Peyer's patch (tissue), 4 donors: ENCODE data around the gene ELMO1. TPM values are rescaled to one million over a fixed set of nuclear protein-coding genes. Genes with fewer than 3 reads are reported as not detected.

Experiments
- DNase-seq, 3 donors: peaks; one replicate each; pipeline ENCODE4 v3.0.0-alpha.2; 2017 to 2019
- H3K27ac ChIP-seq, 4 donors: fragments of 200-600 bp; sonication (generic); one replicate each; pipeline ENCODE4 v1.5.1; 2016 to 2019
- H3K27me3 ChIP-seq, 2 donors: fragments of 200-600 bp; sonication (generic); one replicate each; pipeline ENCODE4 v1.5.1; 2019
- H3K36me3 ChIP-seq, 3 donors: fragments of 200-600 bp; sonication (generic); one replicate each; pipeline ENCODE4 v1.5.1; 2016 to 2019
- H3K4me1 ChIP-seq, 4 donors: fragments of 200-600 bp; sonication (generic); one replicate each; pipeline ENCODE4 v1.5.1; 2016 to 2019
- H3K4me3 ChIP-seq, 4 donors: fragments of 200-600 bp; sonication (generic); 1 replicate in 3 of 4; 2 replicates in 1 of 4; pipeline ENCODE4 v1.5.1; 2016 to 2019; ENCODE audit warnings: mild to moderate bottlenecking in 1 of 4
- H3K9me3 ChIP-seq, 4 donors: fragments of 200-600 bp; sonication (generic); one replicate each; pipeline ENCODE4 v1.5.1; 2016 to 2019; ENCODE audit warnings: mild to moderate bottlenecking in 1 of 4
- POLR2A ChIP-seq, 2 donors: fragments of 450-650 bp; IDR thresholded peaks; one replicate each; pipeline ENCODE4 v1.5.1; 2017; ENCODE audit warnings: antibody characterized with exemption in 2 of 2, mild to moderate bottlenecking in 2 of 2, moderate library complexity in 2 of 2
- total RNA-seq, 4 donors: library from RNA; depleted of rRNA; stranded (reverse); fragments of >200 nt; gene quantifications; one replicate each; pipeline ENCODE4 v1.1.0, GENCODE V29; 2016
- TF ChIP-seq, protein P1 (sequence below), 6 experiments: fragments of 450-650 bp in 4 of 6; fragments of 200-600 bp in 2 of 6; sonication (generic) in 1 of 6; IDR thresholded peaks; one replicate each; pipeline ENCODE4 v1.5.1; 2017 to 2019; ENCODE audit warnings: antibody characterized with exemption in 6 of 6, mild to moderate bottlenecking in 3 of 6, moderate library complexity in 1 of 6

The ELMO1 gene
- total RNA-seq, 4 donors from 2014 or later, result 43.1 to 381 (median 72.2) TPM

DNA sequence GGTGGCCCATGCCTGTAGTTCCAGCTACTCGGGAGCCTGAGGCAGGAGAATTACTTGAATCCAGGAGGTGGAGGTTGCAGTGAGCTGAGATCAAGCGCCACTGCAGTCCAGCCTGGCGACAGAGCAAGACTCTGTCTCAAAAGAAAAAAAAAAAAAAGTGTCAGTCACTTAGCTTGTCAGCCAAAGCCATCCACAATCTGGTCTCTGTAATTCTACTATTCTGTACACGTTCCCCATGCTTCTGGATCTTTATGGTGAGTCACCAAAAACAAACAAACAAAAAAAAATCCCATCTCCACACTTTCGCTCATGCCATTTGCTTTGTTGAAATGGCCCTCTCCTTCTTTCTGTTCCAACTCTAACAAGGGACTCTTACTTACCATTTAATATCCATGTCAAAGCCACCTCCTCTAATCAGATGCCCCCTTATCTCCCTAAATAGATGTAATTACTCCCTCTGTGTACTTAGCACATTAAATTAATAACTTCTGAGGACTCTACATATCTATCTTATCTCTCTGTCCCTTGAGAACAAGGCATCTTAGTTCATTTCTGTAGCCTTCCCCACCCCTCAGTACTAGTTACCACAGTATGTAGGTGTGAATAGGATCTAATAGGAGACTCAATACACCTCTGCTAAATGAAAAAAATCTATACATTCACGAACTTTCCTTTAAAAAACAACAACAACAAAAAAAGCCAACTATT lies 128.4 kb downstream of the ELMO1 start:
- Histone ChIP-seq H3K4me1 (no peaks in the 10 kb centered on the region), H3K9me3 (no peaks in the 10 kb centered on the region)
- TF ChIP-seq, protein P1, sequence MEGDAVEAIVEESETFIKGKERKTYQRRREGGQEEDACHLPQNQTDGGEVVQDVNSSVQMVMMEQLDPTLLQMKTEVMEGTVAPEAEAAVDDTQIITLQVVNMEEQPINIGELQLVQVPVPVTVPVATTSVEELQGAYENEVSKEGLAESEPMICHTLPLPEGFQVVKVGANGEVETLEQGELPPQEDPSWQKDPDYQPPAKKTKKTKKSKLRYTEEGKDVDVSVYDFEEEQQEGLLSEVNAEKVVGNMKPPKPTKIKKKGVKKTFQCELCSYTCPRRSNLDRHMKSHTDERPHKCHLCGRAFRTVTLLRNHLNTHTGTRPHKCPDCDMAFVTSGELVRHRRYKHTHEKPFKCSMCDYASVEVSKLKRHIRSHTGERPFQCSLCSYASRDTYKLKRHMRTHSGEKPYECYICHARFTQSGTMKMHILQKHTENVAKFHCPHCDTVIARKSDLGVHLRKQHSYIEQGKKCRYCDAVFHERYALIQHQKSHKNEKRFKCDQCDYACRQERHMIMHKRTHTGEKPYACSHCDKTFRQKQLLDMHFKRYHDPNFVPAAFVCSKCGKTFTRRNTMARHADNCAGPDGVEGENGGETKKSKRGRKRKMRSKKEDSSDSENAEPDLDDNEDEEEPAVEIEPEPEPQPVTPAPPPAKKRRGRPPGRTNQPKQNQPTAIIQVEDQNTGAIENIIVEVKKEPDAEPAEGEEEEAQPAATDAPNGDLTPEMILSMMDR (IDR thresholded peaks at IDR 0.05), result no peak
- no peak for TF ChIP-seq POLR2A (IDR thresholded peaks at IDR 0.05)

DNA sequence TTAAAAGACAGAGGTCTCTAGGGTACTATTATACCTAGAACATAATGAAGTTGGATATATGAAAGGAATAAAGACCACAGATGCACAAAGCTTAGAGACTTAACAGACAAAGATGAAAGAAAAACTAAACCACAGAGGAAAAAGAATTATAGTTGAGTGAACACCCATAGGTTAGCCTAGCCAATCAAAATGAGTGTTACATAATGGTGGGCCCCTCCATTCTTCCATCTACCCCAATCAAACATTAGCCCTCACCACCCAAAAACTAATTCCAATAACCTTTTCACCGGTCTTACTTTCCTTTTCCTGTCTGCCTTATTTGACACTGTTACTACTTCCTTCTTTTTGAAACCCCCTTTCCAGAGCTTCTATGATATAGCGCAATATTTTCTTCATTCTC lies 130.1 kb downstream of the ELMO1 start:
- no peaks in the 10 kb centered on the region for H3K4me1 ChIP-seq
- H3K27me3 ChIP-seq, result no peaks in the 10 kb centered on the region
- no peaks in the 10 kb centered on the region for H3K36me3 ChIP-seq
- no peaks in the 10 kb centered on the region for H3K9me3 ChIP-seq
- H3K27ac ChIP-seq, result no peak overlapping the region
- no peak overlapping the region for H3K4me3 ChIP-seq
- no peak for DNase-seq
- TF ChIP-seq POLR2A (IDR thresholded peaks at IDR 0.05), result no peak
- TF ChIP-seq, protein P1 (IDR thresholded peaks at IDR 0.05), result no peak

More for the DNA sequence above, 128.4 kb downstream of the ELMO1 start:
- no peak for DNase-seq
- Histone ChIP-seq H3K27ac (no peak overlapping the region), H3K36me3 (no peaks in the 10 kb centered on the region), H3K27me3 (no peaks in the 10 kb centered on the region), H3K4me3 (no peak overlapping the region)

DNA sequence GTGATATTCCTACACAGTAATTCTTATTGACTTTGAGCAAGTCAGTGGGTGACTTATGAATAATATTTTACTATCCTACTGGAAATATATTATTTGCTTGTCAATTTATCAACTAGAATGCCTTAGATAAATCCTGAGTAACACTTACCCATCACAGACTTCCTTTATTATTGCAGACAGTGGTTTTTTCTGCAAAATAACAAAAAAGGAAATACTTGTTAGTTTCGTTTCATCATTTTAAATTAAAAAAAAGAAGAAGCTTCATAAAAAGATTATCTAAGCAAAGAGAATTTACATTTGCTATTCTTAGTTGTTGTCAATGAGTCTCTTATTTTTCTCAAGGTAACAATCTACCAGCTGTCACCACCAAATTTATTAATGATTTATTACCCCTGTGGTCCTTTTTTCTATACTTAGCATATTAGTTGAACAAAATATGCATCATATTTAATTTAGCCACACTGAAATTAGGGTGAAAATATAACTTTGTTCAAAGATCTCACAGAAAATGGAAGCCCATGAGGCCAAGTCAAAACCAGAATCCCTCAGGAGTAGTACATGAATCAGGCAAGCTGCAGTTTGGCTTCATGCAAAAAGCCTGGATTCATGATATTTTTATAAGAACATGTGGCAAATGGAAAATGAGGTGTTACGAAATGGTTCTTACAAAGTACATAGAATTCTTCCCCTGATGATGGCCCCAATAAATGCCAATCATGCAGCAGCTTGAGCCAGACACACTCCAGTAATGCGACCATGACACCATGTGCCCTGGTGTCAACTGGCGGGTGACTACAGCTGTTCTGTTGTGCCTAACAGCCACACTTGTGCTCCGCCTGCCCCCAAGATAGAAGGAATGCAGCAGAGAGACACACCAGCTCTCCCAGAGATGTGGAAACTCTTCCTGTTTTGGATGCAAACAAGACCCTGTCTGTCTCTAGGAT lies 132.6 kb downstream of the ELMO1 start:
- Histone ChIP-seq H3K36me3 (no peaks in the 10 kb centered on the region), H3K27me3 (no peaks in the 10 kb centered on the region), H3K4me3 (no peak overlapping the region), H3K9me3 (no peaks in the 10 kb centered on the region), H3K4me1 (no peaks in the 10 kb centered on the region), H3K27ac (peak overlapping the region in 1 of 4 donors; percentile 26)
- DNase-seq, result no peak
- no peak for TF ChIP-seq POLR2A (IDR thresholded peaks at IDR 0.05)
- TF ChIP-seq, protein P1 (IDR thresholded peaks at IDR 0.05), result no peak

DNA sequence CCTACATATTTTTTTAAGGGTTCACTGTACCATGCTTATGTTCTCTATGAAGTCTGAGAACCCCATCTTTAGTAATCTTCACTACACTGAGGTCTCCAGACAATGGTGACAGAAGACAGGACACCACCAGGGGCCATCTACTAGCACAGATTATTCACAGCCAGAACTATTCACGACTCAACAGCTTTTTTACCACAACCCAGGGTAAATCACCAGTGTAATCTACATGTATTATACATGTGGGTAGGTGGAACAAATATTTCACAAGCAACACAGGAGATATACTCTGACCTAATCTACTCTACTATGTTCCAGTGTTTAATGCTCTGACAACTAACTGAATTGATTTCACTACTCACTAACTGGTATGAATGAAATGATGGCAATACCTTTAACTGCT lies 136.1 kb downstream of the ELMO1 start:
- no peak overlapping the region for H3K4me3 ChIP-seq
- no peaks in the 10 kb centered on the region for H3K9me3 ChIP-seq
- H3K27me3 ChIP-seq, result no peaks in the 10 kb centered on the region
- H3K4me1 ChIP-seq, result peaks cover 0 to 10% (median 0%) of the 10 kb centered on the region in 4 donors
- H3K36me3 ChIP-seq, result no peaks in the 10 kb centered on the region
- TF ChIP-seq POLR2A (IDR thresholded peaks at IDR 0.05), result no peak
- TF ChIP-seq, protein P1 (IDR thresholded peaks at IDR 0.05), result no peak
- H3K27ac ChIP-seq, result no peak overlapping the region
- DNase-seq, result no peak

DNA sequence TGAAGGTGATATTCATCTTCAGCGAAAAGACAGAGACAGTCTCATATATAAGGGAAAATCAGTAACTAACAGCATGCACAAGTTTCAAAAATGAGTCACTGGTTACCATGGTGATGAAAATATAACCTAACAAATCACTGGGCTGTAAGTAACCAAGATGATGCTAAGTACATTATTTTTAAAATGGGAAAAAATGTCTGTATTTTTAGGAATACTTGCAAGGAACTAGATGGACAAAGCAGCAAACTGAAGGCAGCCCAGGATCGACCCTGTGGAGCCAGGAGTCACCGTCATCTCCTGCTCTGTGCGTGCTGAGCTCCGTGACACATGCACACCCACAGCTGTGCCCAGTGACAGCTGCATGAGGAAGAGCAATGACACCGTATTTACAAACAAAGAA lies 137.3 kb downstream of the ELMO1 start:
- H3K36me3 ChIP-seq, result no peaks in the 10 kb centered on the region
- peaks cover 0 to 10% (median 0%) of the 10 kb centered on the region in 4 donors for H3K4me1 ChIP-seq
- H3K27me3 ChIP-seq, result no peaks in the 10 kb centered on the region
- H3K4me3 ChIP-seq, result no peak overlapping the region
- DNase-seq, result peak in 2 of 3 donors; percentile 52 to 60
- no peak for TF ChIP-seq POLR2A (IDR thresholded peaks at IDR 0.05)
- peak overlapping the region in 3 of 4 donors; percentile 4 to 40 (median 37) for H3K27ac ChIP-seq
- no peaks in the 10 kb centered on the region for H3K9me3 ChIP-seq
